H1 (cell line): ENCODE measurements around the gene TBCE. TPM values are rescaled to one million over a fixed set of nuclear protein-coding genes. Genes with fewer than 3 reads are reported as not detected.

Experiments
- BACH1 ChIP-seq: IDR thresholded peaks from 2 replicates; pipeline ENCODE4 v1.6.1; 2012; ENCODE audit warnings: low read length, improper control_type of control experiment
- CREB1 ChIP-seq: IDR thresholded peaks from 2 replicates; pipeline ENCODE4 v1.6.1; 2012; ENCODE audit warnings: inconsistent platforms
- EP300 ChIP-seq, 2 experiments: IDR thresholded peaks; 1 replicate in 1 of 2; 2 replicates in 1 of 2; pipeline ENCODE4 v1.6.1; 2011 to 2012; ENCODE audit warnings: low read depth in 2 of 2, low read length in 2 of 2, mild to moderate bottlenecking in 2 of 2, borderline replicate concordance in 1 of 2, inconsistent platforms in 1 of 2, moderate library complexity in 1 of 2
- JUN ChIP-seq: IDR thresholded peaks from 2 replicates; pipeline ENCODE4 v1.6.1; 2011; ENCODE audit warnings: low read depth, mild to moderate bottlenecking, improper control_type of control experiment, low read length
- POLR2AphosphoS5 ChIP-seq: IDR thresholded peaks from 2 replicates; pipeline ENCODE4 v1.6.1; 2011; ENCODE audit warnings: low read depth, low read length
- RFX5 ChIP-seq: IDR thresholded peaks from 2 replicates; pipeline ENCODE4 v1.6.1; 2011; ENCODE audit warnings: low read depth, low read length, improper control_type of control experiment, borderline replicate concordance
- RXRA ChIP-seq: IDR thresholded peaks from 2 replicates; pipeline ENCODE4 v1.6.1; 2011; ENCODE audit warnings: low read depth, mild to moderate bottlenecking, low read length, moderate library complexity; ENCODE audit not compliant: insufficient read depth
- TCF12 ChIP-seq: IDR thresholded peaks from 2 replicates; pipeline ENCODE4 v1.6.1; 2011; ENCODE audit warnings: low read depth, mild to moderate bottlenecking, low read length
- polyA plus RNA-seq, 7 experiments: library from polyadenylated mRNA; depleted of rRNA in 3 of 7; stranded (reverse) in 5 of 7; unstranded in 2 of 7; fragments of >200 nt in 5 of 7; fragments of 200-250 nt in 2 of 7; gene quantifications; 1 replicate in 5 of 7; 2 replicates in 1 of 7; 4 replicates in 1 of 7; pipeline versions ENCODE4 v1.2.1 to v1.2.3, GENCODE V29; 2011 to 2013; ENCODE audit warnings: missing spikeins in 2 of 7, mixed read lengths in 2 of 7
- total RNA-seq: library from RNA; stranded (reverse); fragmentation: NEBNext Ultra II Directional; extraction: Animal tissue kit (Norgen Biotek cat#: 25700); gene quantifications from 2 replicates; pipeline ENCODE4 v1.2.1, GENCODE V29; 2021
- TF ChIP-seq, protein P1 (sequence below): IDR thresholded peaks from 2 replicates; pipeline ENCODE4 v1.6.1; 2012; ENCODE audit warnings: inconsistent platforms

The TBCE gene
- total and polyA plus RNA-seq, 2 of the 8 experiments (the other 6 are each of a cell fraction or from before 2014, with no cell fraction given), result 22.7 to 42.9 TPM

DNA sequence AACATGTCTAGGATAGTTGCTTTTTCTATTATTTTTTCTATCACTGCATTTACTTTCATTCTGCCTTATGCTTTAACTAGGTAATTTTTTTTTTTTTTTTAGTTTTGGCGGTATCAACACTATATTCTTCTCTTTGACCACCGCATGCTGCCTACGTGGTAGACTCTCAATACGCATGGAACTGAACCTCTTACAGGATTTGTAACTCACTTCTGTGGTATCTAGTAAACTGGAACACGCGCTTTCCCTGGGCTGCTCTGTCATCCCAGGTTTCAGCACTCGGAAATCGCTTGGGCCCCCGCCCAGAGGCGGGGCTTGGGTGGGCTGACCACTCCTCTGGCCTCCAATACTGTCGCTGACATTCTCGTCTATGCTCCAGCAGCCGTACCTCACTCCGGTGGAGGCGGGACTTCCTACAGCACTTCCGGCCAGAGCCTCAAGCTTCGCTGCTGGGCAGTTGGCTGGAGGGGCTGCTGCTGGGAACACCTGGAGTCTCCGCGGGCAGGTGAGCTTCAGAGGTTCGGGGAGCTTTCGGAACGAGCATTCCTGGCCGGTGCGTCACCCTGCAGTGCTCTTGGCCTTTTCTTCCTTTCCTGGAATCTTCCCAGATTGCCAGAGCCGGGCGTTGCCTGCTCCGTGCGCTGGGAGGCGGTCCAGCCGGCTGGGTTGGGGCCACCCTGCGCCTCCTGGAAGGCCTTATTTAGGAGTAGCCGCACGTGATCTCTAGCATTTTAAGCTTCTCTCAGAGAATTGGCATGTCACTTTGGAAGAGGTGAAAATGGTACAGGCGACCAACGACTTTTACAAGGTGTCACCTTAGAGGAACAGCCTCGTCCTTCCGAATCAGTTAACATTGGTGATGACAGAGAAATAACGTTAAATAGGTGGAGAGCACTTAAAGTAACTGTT, at the start of gene TBCE (continued):
- TF ChIP-seq TCF12 (no peak), POLR2AphosphoS5 (peak; percentile 95), RFX5 (no peak), JUN (peak; percentile 37; the same call in 1 of the 2 replicates), CREB1 (peak; percentile 69), BACH1 (no peak), EP300 (IDR thresholded peaks at IDR 0.05; ENCODE audit: borderline replicate concordance in 1 of 2, low read depth in 2 of 2, low read length in 2 of 2) (peak in 1 of 2 experiments; percentile 6; a peak in 1 of 3 replicates), RXRA (no peak)
- TF ChIP-seq, protein P1, sequence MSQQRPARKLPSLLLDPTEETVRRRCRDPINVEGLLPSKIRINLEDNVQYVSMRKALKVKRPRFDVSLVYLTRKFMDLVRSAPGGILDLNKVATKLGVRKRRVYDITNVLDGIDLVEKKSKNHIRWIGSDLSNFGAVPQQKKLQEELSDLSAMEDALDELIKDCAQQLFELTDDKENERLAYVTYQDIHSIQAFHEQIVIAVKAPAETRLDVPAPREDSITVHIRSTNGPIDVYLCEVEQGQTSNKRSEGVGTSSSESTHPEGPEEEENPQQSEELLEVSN, result peak; percentile 31
